Renal cortical epithelial cell (primary cell): ENCODE measurements around the gene EEF2K. TPM values are rescaled to one million over a fixed set of nuclear protein-coding genes. Genes with fewer than 3 reads are reported as not detected.

ENCODE experiments used
- DNase-seq: peaks from one replicate; pipeline ENCODE4 v3.0.0-alpha.2; 2011; ENCODE audit warnings: low read depth
- total RNA-seq: library from RNA; depleted of rRNA; stranded (reverse); fragments of >200 nt; gene quantifications from 2 replicates; pipeline ENCODE4 v1.2.3, GENCODE V29; 2014

The EEF2K gene
- total RNA-seq, 1 donor from 2014 or later: 16.9 TPM

- no peak for DNase-seq
These were observed 109.9 kb downstream of the EEF2K start for GRCh38 chr16:22315979-22316378.

- DNase-seq: no peak
These were observed 110.3 kb downstream of the EEF2K start for GRCh38 chr16:22316411-22316811.

- no peak for DNase-seq
These were observed 111.0 kb downstream of the EEF2K start for GRCh38 chr16:22317001-22317530.

GRCh38 chr16:22317625-22318024, 111.5 kb downstream of the EEF2K start:
- DNase-seq: no peak

GRCh38 chr16:22318690-22319358, 112.7 kb downstream of the EEF2K start:
- peak; percentile 20 for DNase-seq

- DNase-seq: no peak
These were observed 114.7 kb downstream of the EEF2K start for GRCh38 chr16:22320572-22321339.

GRCh38 chr16:22321340-22322001, 115.4 kb downstream of the EEF2K start:
- DNase-seq: peak; percentile 54

GRCh38 chr16:22322021-22322471, 116.0 kb downstream of the EEF2K start:
- no peak for DNase-seq

- DNase-seq: no peak
These were observed 116.7 kb downstream of the EEF2K start for GRCh38 chr16:22322741-22323140.

- DNase-seq: no peak
These were observed 117.3 kb downstream of the EEF2K start for GRCh38 chr16:22323173-22323958.

- DNase-seq: no peak
These were observed 118.1 kb downstream of the EEF2K start for GRCh38 chr16:22323959-22324786.

- no peak for DNase-seq
These were observed 118.9 kb downstream of the EEF2K start for GRCh38 chr16:22324787-22325597.

- DNase-seq: no peak
These were observed 119.7 kb downstream of the EEF2K start for GRCh38 chr16:22325598-22326368.

GRCh38 chr16:22326369-22326652, 120.2 kb downstream of the EEF2K start:
- no peak for DNase-seq

- DNase-seq: no peak
These were observed 120.8 kb downstream of the EEF2K start for GRCh38 chr16:22326771-22327445.

- DNase-seq: no peak
These were observed 121.3 kb downstream of the EEF2K start for GRCh38 chr16:22327446-22327775.

- no peak for DNase-seq
These were observed 122.1 kb downstream of the EEF2K start for GRCh38 chr16:22328081-22328725.

- no peak for DNase-seq
These were observed 123.2 kb downstream of the EEF2K start for GRCh38 chr16:22329199-22329695.
